Gastrocnemius medialis (tissue), 4 donors: Measurements from ENCODE around the gene MARCHF2.

Experiments
- CTCF ChIP-seq, 5 experiments: fragments of 450-650 bp in 3 of 5; fragments of 200-600 bp in 2 of 5; sonication (generic) in 2 of 5; IDR thresholded peaks in 4 of 5; conservative IDR thresholded peaks in 1 of 5; 1 replicate in 4 of 5; 2 replicates in 1 of 5; pipeline ENCODE4 v1.5.1; 2016 to 2019; ENCODE audit warnings: antibody characterized with exemption in 5 of 5, mild to moderate bottlenecking in 3 of 5, moderate library complexity in 3 of 5
- POLR2A ChIP-seq, 2 donors: fragments of 450-650 bp; IDR thresholded peaks; one replicate each; pipeline ENCODE4 v1.6.1; 2017; ENCODE audit warnings: antibody characterized with exemption in 2 of 2, mild to moderate bottlenecking in 2 of 2, moderate library complexity in 2 of 2

GRCh38 chr19:8468124-8468523 lies 55.0 kb downstream of the MARCHF2 start:
- TF ChIP-seq CTCF (IDR thresholded peaks at IDR 0.05 in 4 of 5, conservative IDR thresholded peaks at IDR 0.05 in 1 of 5), result no peak
- TF ChIP-seq POLR2A (IDR thresholded peaks at IDR 0.05), result no peak
